Kidney (tissue), 14 donors: ENCODE data around the gene C6. TPM values are rescaled to one million over a fixed set of nuclear protein-coding genes. Genes with fewer than 3 reads are reported as not detected.

Experiments
- DNase-seq, 5 donors: peaks; one replicate each; pipeline ENCODE4 v3.0.0-alpha.2; 2013 to 2020
- FAIRE-seq: peaks from 2 replicates; lab custom pipeline; 2012; peaks lifted over from hg19 to GRCh38; lab: Jason Lieb, UNC
- H3K27ac ChIP-seq, 2 donors: one replicate each; pipeline ENCODE4 v1.7.0; 2013; ENCODE audit warnings: low read depth in 2 of 2, low read length in 2 of 2, inconsistent platforms in 1 of 2
- H3K27me3 ChIP-seq: one replicate; pipeline ENCODE4 v1.7.1; 2013; ENCODE audit warnings: low read length, inconsistent platforms; ENCODE audit not compliant: control insufficient read depth, insufficient read depth
- H3K36me3 ChIP-seq, 3 donors: one replicate each; pipeline versions ENCODE4 v1.7.0 to v1.7.1; 2013; ENCODE audit warnings: low read length in 3 of 3, control low read depth in 1 of 3, inconsistent platforms in 1 of 3; ENCODE audit not compliant: insufficient read depth in 3 of 3, control insufficient read depth in 2 of 3
- H3K4me1 ChIP-seq, 3 donors: one replicate each; pipeline versions ENCODE4 v1.7.0 to v1.7.1; 2013; ENCODE audit warnings: low read length in 3 of 3, inconsistent platforms in 1 of 3, low read depth in 1 of 3; ENCODE audit not compliant: control insufficient read depth in 2 of 3, insufficient read depth in 2 of 3
- H3K4me3 ChIP-seq, 3 donors: one replicate each; pipeline versions ENCODE4 v1.7.0 to v1.8.1; 2013; ENCODE audit warnings: low read length in 3 of 3, control low read depth in 1 of 3, inconsistent platforms in 1 of 3
- H3K9ac ChIP-seq, 3 donors: one replicate each; pipeline versions ENCODE4 v1.7.0 to v1.7.1; 2013; ENCODE audit warnings: low read length in 3 of 3, control low read depth in 1 of 3, inconsistent platforms in 1 of 3
- H3K9me3 ChIP-seq, 3 donors: one replicate each; pipeline versions ENCODE4 v1.7.0 to v1.7.1; 2013; ENCODE audit warnings: low read length in 3 of 3, control low read depth in 1 of 3, inconsistent platforms in 1 of 3; ENCODE audit not compliant: control insufficient read depth in 2 of 3, insufficient read depth in 1 of 3
- intact Hi-C: fragments of 100-400 bp; cut with DNase I; formaldehyde crosslinking; loops from one replicate; pipeline ENCODE4 v1.11.1; 2022
- polyA plus RNA-seq: library from polyadenylated mRNA; stranded (reverse); fragments of 350-450 nt; fragmentation: Illumina TruSeq; extraction: RNeasy Lipid Tissue Mini Kit (QIAGEN cat#74804); gene quantifications from one replicate; pipeline ENCODE4 v1.2.3, GENCODE V29; 2014; ENCODE audit warnings: low read depth, low replicate concordance; ENCODE audit not compliant: insufficient read depth
- total RNA-seq: library from RNA; stranded (reverse); fragmentation: NEBNext Ultra II Directional; extraction: Animal tissue kit (Norgen Biotek cat#: 25700); gene quantifications from one replicate; pipeline ENCODE4 v1.2.1, GENCODE V29; 2021
- TF ChIP-seq, protein P1 (sequence below): IDR thresholded peaks from 3 replicates; pipeline ENCODE4 v1.5.1; 2012; ENCODE audit warnings: mild to moderate bottlenecking, moderate library complexity, borderline replicate concordance; ENCODE audit not compliant: insufficient read depth; ENCODE audit errors: extremely low read depth
- donor health status: control.
- donor health status: control.
- donor health status: control.
- donor health status: control.
- donor health status: control.
- donor health status: DM: yes; HTN: yes; CAD: no.
- donor health status: Normal renal cell carcinoma (clear cell type).

Gene C6
- total and polyA plus RNA-seq, 2 donors from 2014 or later = 5.2 to 46.2 TPM

DNA sequence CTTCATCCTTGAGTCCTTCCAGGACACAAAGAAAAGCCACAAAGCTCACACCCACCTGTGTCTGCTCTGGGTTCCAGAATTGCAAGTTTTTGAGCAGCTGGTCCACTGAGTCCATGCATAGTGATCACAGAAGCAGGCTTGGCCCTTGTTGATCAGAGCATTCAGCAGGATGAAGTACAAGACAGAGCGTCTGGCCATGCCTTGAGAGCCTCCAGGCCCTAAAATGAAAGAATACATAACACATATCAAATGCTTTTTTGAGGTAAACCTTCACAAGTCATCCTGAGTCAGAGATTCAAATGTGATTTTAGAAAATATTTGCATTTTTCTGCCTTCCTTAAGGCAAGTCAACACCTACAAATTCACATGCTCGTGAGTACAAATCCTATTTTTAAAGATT lies 10.3 kb downstream of the C6 start:
- no peak overlapping the region for H3K9ac ChIP-seq
- DNase-seq (no peak), FAIRE-seq (no peak)
- no peaks in the 10 kb centered on the region for H3K4me1 ChIP-seq
- H3K27me3 ChIP-seq = no peaks in the 10 kb centered on the region
- H3K9me3 ChIP-seq = no peaks in the 10 kb centered on the region
- intact Hi-C loops = no loop called here
- H3K27ac ChIP-seq = no peak overlapping the region
- TF ChIP-seq, protein P1, sequence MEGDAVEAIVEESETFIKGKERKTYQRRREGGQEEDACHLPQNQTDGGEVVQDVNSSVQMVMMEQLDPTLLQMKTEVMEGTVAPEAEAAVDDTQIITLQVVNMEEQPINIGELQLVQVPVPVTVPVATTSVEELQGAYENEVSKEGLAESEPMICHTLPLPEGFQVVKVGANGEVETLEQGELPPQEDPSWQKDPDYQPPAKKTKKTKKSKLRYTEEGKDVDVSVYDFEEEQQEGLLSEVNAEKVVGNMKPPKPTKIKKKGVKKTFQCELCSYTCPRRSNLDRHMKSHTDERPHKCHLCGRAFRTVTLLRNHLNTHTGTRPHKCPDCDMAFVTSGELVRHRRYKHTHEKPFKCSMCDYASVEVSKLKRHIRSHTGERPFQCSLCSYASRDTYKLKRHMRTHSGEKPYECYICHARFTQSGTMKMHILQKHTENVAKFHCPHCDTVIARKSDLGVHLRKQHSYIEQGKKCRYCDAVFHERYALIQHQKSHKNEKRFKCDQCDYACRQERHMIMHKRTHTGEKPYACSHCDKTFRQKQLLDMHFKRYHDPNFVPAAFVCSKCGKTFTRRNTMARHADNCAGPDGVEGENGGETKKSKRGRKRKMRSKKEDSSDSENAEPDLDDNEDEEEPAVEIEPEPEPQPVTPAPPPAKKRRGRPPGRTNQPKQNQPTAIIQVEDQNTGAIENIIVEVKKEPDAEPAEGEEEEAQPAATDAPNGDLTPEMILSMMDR = no peak
- H3K36me3 ChIP-seq = no peaks in the 10 kb centered on the region
- H3K4me3 ChIP-seq = no peak overlapping the region

DNA sequence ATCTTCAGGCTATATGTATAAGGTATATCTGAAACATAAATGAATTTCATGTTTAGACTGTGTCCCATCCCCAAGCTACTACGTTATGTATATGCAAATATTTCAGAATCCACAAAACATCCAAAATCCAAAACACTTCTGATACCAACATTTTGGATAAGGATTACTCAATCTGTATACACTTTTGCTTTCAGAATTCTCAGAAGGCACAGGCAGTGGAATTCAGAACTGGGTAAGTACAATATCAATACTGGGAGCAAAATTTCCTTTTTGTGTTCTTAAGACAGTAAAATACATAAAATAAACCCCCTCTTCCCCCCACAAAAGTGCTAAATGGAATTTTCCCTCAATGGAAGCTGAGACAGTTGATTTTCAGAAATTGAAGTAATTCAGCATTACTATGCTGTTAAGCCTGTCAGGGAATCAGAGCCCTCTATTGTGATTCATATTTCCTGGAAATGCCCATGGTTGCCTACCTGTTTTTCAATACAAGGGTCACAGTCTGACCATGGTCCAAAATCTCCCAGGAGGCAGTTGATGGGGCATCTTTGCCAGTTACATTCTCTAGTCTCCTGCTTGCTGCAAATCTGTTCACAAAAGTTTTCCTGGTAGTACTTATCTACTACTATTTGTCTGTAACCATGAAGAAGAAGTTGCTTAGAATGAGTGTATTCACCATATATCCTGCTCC lies 12.1 kb downstream of the C6 start:
- H3K36me3 ChIP-seq = no peaks in the 10 kb centered on the region
- TF ChIP-seq, protein P1 = no peak
- H3K9ac ChIP-seq = no peak overlapping the region
- H3K4me3 ChIP-seq = no peak overlapping the region
- intact Hi-C loops = no loop called here
- no peak for FAIRE-seq
- no peaks in the 10 kb centered on the region for H3K4me1 ChIP-seq
- H3K27ac ChIP-seq = no peak overlapping the region
- no peak for DNase-seq
- H3K27me3 ChIP-seq = no peaks in the 10 kb centered on the region
- no peaks in the 10 kb centered on the region for H3K9me3 ChIP-seq

DNA sequence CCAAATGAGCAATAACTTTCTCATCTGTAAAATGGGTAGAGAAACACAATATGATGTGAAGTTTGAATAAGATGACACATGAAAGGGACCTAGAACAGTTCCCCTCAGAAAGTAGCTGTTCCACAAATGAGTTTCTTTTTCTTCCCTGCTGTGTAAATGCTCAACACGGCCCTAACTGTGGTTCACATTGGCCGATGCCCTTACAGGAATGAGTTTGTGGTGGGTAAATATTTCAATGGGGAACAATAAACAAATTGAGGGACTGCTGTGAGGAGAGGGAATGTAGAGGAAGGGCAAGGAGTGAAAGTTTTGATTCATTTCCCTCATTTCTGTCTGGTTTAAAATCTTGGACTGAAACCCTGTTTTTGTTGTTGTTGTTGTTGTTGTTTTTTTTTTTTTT lies 12.8 kb downstream of the C6 start:
- Histone ChIP-seq H3K27me3 (no peaks in the 10 kb centered on the region), H3K36me3 (no peaks in the 10 kb centered on the region), H3K4me1 (no peaks in the 10 kb centered on the region), H3K4me3 (no peak overlapping the region), H3K9ac (no peak overlapping the region), H3K27ac (no peak overlapping the region), H3K9me3 (no peaks in the 10 kb centered on the region)
- DNase-seq (no peak), FAIRE-seq (peak; percentile 21)
- TF ChIP-seq, protein P1 = no peak
- intact Hi-C loops = no loop called here
